Epithelial cell of prostate (primary cell): ENCODE results near the gene LEFTY1.
"Not testable (repeated sequence)": the region's sequence is repeated elsewhere in the genome, so short reads cannot be mapped to it uniquely, and the experiment has no call there.

Source experiments
- DNase-seq: peaks from one replicate; pipeline ENCODE4 v3.0.0-alpha.2; 2011; ENCODE audit warnings: low read depth, low spot score
- H3K27ac ChIP-seq: fragments of 450-650 bp; 2 replicates; pipeline ENCODE4 v1.5.1; 2017; ENCODE audit warnings: mild to moderate bottlenecking

LEFTY1 gene

DNA sequence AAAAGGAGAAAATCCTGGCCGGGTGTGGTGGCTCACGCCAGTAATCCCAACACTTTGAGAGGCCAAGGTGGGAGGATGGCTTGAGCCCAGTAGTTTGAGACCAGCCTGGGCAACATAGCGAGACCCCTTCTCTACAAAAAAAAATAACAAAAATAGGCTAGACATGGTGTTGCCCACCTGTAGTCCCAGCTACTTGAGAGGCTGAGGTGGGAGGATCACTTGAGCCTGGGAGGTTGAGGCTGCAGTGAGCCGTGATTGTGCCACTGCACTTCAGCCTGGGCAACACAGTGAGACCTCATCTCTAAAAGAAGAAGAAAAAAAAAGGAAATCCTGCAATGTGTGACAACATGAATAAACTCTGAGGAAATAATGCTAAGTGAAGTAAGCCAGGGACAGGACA lies 52.6 kb downstream of the LEFTY1 start:
- not testable (repeated sequence) for H3K27ac ChIP-seq, DNase-seq
